DOHH2 (cell line): ENCODE measurements around the gene SMG6.

ENCODE experiments used
- H3F3A ChIP-seq: fragments of 200-600 bp; sonication (generic), shearing (Covaris generic); 2 replicates; pipeline ENCODE4 v1.6.0; 2016; ENCODE audit warnings: antibody characterized with exemption, mild to moderate bottlenecking; ENCODE audit not compliant: control insufficient read depth, insufficient read depth
- H3K27ac ChIP-seq: fragments of 200-600 bp; sonication (generic); 2 replicates; pipeline ENCODE4 v1.5.1; 2014; ENCODE audit warnings: low read depth, mild to moderate bottlenecking, low read length, moderate library complexity
- H3K27me3 ChIP-seq: fragments of 200-600 bp; sonication (generic); 2 replicates; pipeline ENCODE4 v1.6.1; 2014; ENCODE audit warnings: mild to moderate bottlenecking, low read length, mixed read lengths; ENCODE audit not compliant: control insufficient read depth
- H3K36me3 ChIP-seq: fragments of 200-600 bp; sonication (generic); 2 replicates; pipeline ENCODE4 v1.6.1; 2014; ENCODE audit warnings: mild to moderate bottlenecking, low read length, moderate library complexity, mixed read lengths; ENCODE audit not compliant: control insufficient read depth
- H3K4me1 ChIP-seq: fragments of 200-600 bp; sonication (generic); 2 replicates; pipeline ENCODE4 v1.6.1; 2014; ENCODE audit warnings: mild to moderate bottlenecking, low read length, mixed read lengths; ENCODE audit not compliant: control insufficient read depth
- H3K4me2 ChIP-seq: fragments of 200-600 bp; sonication (generic); 2 replicates; pipeline ENCODE4 v1.6.0; 2014; ENCODE audit warnings: mild to moderate bottlenecking, low read length, moderate library complexity
- H3K4me3 ChIP-seq: fragments of 200-600 bp; sonication (generic); 2 replicates; pipeline ENCODE4 v1.5.1; 2014; ENCODE audit warnings: mild to moderate bottlenecking, low read length, mixed read lengths
- H3K79me2 ChIP-seq: fragments of 200-600 bp; sonication (generic); 2 replicates; pipeline ENCODE4 v1.6.1; 2014; ENCODE audit warnings: mild to moderate bottlenecking, low read length, mixed read lengths; ENCODE audit not compliant: control insufficient read depth
- H3K9me2 ChIP-seq: fragments of 200-600 bp; sonication (generic); replicated peaks from 2 replicates; pipeline ENCODE4 v1.6.1; 2014; ENCODE audit warnings: mild to moderate bottlenecking, low read length, mixed read lengths; ENCODE audit not compliant: control insufficient read depth
- H3K9me3 ChIP-seq: fragments of 200-600 bp; sonication (generic); 2 replicates; pipeline ENCODE4 v1.6.1; 2014; ENCODE audit warnings: antibody characterized with exemption, low read length, mixed read lengths; ENCODE audit not compliant: control insufficient read depth, insufficient read depth
- H4K20me1 ChIP-seq: fragments of 200-600 bp; sonication (generic); 2 replicates; pipeline ENCODE4 v1.6.0; 2014; ENCODE audit warnings: low read depth, mild to moderate bottlenecking, antibody characterized with exemption, low read length, moderate library complexity; ENCODE audit not compliant: control insufficient read depth, insufficient read depth
- EZH2phosphoT487 ChIP-seq: fragments of 200-600 bp; sonication (generic); IDR thresholded peaks from 2 replicates; pipeline ENCODE4 v1.6.1; 2017; ENCODE audit warnings: borderline replicate concordance, mild to moderate bottlenecking, antibody characterized with exemption, low read length, moderate library complexity, mixed read lengths
- TF ChIP-seq, protein P1 (sequence below): fragments of 200-600 bp; sonication (generic); IDR thresholded peaks from one replicate; pipeline ENCODE4 v1.5.1; 2014; ENCODE audit warnings: antibody characterized with exemption, mild to moderate bottlenecking, low read depth, low read length; ENCODE audit not compliant: poor library complexity, severe bottlenecking

SMG6 gene

DNA sequence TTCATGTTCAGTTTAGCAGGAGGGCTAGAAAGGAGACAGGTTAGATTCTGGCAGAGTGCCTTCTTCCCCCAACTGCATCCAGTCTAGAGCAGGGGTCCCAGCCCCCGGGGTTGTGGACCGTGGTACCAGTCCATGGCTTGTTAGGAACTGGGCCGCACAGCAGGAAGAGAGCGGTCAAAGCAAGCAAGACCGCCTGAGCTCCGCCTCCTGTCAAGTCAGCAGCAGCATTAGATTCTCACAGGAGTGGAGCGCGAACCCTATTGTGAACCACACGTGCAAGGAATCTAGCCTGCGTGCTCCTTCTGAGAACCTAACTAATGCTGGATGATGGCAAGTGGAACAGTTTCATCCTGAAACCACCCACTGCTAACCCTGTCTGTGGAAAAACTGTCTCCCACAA, 153.7 kb downstream of the SMG6 start:
- Histone ChIP-seq H3K4me2 (no peak overlapping the region), H3K9me2 (no peaks in the 10 kb centered on the region), H3K79me2 (no peaks in the 10 kb centered on the region), H3K27ac (no peak overlapping the region), H4K20me1 (no peaks in the 10 kb centered on the region; the same call in 1 of the 2 replicates), H3K9me3 (no peaks in the 10 kb centered on the region), H3K27me3 (no peaks in the 10 kb centered on the region), H3K36me3 (peaks cover 7% of the 10 kb centered on the region; the same call in 1 of the 2 replicates), H3K4me1 (no peaks in the 10 kb centered on the region), H3F3A (no peaks in the 10 kb centered on the region), H3K4me3 (no peak overlapping the region)
- TF ChIP-seq, protein P1, sequence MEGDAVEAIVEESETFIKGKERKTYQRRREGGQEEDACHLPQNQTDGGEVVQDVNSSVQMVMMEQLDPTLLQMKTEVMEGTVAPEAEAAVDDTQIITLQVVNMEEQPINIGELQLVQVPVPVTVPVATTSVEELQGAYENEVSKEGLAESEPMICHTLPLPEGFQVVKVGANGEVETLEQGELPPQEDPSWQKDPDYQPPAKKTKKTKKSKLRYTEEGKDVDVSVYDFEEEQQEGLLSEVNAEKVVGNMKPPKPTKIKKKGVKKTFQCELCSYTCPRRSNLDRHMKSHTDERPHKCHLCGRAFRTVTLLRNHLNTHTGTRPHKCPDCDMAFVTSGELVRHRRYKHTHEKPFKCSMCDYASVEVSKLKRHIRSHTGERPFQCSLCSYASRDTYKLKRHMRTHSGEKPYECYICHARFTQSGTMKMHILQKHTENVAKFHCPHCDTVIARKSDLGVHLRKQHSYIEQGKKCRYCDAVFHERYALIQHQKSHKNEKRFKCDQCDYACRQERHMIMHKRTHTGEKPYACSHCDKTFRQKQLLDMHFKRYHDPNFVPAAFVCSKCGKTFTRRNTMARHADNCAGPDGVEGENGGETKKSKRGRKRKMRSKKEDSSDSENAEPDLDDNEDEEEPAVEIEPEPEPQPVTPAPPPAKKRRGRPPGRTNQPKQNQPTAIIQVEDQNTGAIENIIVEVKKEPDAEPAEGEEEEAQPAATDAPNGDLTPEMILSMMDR, result no peak
- TF ChIP-seq EZH2phosphoT487, result no peak

DNA sequence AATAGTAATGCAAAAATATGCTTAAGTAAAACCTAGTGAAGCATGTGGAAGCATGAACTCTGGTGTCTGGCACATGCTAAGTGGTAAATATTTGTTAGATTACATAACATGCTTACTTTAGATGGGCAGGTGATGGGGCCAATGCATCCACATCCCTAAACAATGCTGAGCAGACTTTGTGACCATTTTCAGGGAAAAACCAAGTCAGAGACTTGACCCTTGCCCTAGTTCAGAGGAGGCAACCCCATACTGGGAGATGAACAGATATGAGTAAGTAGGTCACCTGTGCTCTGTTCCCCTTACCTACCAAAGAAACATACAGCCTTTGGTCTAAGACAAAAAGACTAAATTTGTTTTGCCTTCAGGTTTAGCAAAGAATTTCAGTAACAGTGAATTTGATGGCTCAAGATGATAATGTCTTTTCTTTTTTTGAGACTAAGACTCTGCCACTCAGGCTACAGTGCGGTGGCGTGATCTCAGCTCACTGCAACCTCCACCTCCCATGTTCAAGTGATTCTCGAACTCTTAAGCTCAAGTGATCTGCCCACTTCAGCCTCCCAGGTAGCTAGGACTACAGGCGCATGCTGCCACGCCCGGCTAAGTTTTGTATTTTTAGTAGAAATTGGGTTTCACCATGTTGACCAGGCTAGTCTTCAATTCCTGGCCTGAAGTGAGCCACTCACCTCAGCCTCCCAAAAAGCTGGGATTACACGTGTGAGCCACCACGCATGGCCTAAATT, 157.3 kb downstream of the SMG6 start:
- H3K27ac ChIP-seq, result no peak overlapping the region
- no peak overlapping the region for H3K4me3 ChIP-seq
- no peaks in the 10 kb centered on the region for H3K79me2 ChIP-seq
- no peak overlapping the region for H3K4me2 ChIP-seq
- H3F3A ChIP-seq, result no peaks in the 10 kb centered on the region
- no peaks in the 10 kb centered on the region for H3K9me2 ChIP-seq
- no peaks in the 10 kb centered on the region for H3K27me3 ChIP-seq
- no peaks in the 10 kb centered on the region for H3K9me3 ChIP-seq
- H4K20me1 ChIP-seq, result no peaks in the 10 kb centered on the region; the same call in 1 of the 2 replicates
- H3K4me1 ChIP-seq, result no peaks in the 10 kb centered on the region
- H3K36me3 ChIP-seq, result peaks cover 7% of the 10 kb centered on the region; the same call in 1 of the 2 replicates
- no peak for TF ChIP-seq EZH2phosphoT487
- TF ChIP-seq, protein P1, result no peak

GRCh38 chr17:2144701-2145100, 158.9 kb downstream of the SMG6 start:
- TF ChIP-seq, protein P1, result no peak
- no peak for TF ChIP-seq EZH2phosphoT487
- Histone ChIP-seq H4K20me1 (no peaks in the 10 kb centered on the region; the same call in 1 of the 2 replicates), H3K4me1 (no peaks in the 10 kb centered on the region), H3K9me2 (no peaks in the 10 kb centered on the region), H3K9me3 (no peaks in the 10 kb centered on the region), H3K4me3 (no peak overlapping the region), H3K36me3 (no peaks in the 10 kb centered on the region), H3K27me3 (no peaks in the 10 kb centered on the region), H3K27ac (no peak overlapping the region), H3K4me2 (no peak overlapping the region), H3K79me2 (no peaks in the 10 kb centered on the region), H3F3A (no peaks in the 10 kb centered on the region)
